HG03060 (cell line): ENCODE data around the gene ZC3H14.
A peak's percentile ranks its signal among the peaks of the same experiment; 100 is the strongest.

Experiments
- ATAC-seq: cut with Tn5 transposase; IDR thresholded peaks from one replicate; pipeline ENCODE4 v1.9.1; 2021; ENCODE audit warnings: low read depth, moderate number of reproducible peaks; ENCODE audit not compliant: unreplicated experiment

ZC3H14 gene

GRCh38 chr14:88668448-88669116, 105.7 kb downstream of the ZC3H14 start:
- peak; percentile 40 for ATAC-seq

DNA sequence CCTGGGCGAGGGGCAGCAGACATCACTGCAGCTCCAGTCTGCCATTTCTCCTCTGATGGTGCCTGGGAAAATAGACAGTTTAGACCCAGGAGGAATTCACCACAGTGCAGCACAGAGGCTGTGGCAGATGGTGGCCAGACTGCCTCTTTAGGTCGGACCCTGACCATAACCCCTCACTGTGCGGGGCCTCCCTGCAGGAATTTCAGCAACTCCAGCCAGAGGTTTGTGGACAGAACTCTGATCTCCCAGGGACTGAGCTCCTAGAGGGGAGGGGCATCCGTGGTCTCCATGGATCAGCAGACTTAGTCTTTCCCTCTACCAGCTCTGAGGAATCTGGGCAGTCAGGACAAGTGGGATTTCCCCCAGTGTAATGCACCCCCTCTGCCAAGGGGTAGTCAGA, 106.5 kb downstream of the ZC3H14 start:
- no peak for ATAC-seq
